SH-SY5Y (cell line): Measurements from ENCODE around the gene WDPCP.

Source experiments
- GATA2 ChIP-seq: IDR thresholded peaks from 2 replicates; pipeline ENCODE4 v1.6.1; 2011; ENCODE audit warnings: mild to moderate bottlenecking, low read depth, low read length
- GATA3 ChIP-seq: IDR thresholded peaks from 2 replicates; pipeline ENCODE4 v1.6.1; 2011; ENCODE audit warnings: low read depth, mild to moderate bottlenecking, low read length, moderate library complexity

DNA sequence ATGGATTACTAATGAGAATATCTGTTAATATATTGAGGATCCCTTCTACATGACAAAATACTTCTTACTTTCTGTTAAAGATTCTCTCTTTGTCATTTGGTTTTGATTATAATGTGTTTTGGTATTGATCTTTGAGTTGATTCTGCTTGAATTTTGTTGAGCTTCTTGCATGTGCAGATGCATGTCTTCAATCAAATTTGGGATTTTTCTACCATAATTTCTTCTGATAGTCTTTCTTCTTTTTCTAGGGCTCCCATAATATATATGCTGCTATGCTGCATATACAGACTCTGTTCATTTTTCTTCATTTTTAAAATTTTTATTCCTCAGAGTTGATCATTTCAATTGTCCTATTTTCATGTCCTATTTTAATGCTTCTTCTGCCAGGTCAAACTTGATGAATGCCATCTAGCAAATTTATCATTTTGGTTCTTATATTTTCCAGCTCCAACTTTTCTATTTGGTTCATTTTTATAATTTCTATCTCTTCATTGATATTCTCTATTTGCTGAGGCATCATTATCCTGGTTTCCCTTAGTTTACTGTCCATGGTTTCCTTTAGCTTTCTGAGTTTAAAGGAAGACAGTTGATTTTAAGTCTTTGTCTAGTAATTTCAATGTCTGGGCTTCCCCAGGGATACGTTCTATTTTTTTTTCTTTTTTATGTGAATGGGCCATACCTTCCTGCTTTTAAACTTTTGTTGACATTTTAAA, 244.7 kb downstream of the WDPCP start:
- TF ChIP-seq GATA2 (no peak), GATA3 (no peak)
